Uterus (tissue), 4 donors: ENCODE data around the gene MAML2. TPM values are rescaled to one million over a fixed set of nuclear protein-coding genes. Genes with fewer than 3 reads are reported as not detected.

Experiments used
- DNase-seq, 2 donors: peaks; one replicate each; pipeline ENCODE4 v3.0.0-alpha.2; 2019 to 2020
- H3K27ac ChIP-seq, 2 donors: fragments of 200-600 bp; sonication (generic); 1 replicate in 1 of 2; 2 replicates in 1 of 2; pipeline ENCODE4 v1.5.1; 2016 to 2018
- H3K27me3 ChIP-seq, 2 donors: fragments of 200-600 bp; sonication (generic); one replicate each; pipeline ENCODE4 v1.5.1; 2018 to 2019; ENCODE audit warnings: control low read depth in 1 of 2
- H3K36me3 ChIP-seq, 2 donors: fragments of 200-600 bp; sonication (generic); one replicate each; pipeline ENCODE4 v1.5.1; 2019; ENCODE audit warnings: control low read depth in 1 of 2
- H3K4me1 ChIP-seq, 2 donors: fragments of 200-600 bp; sonication (generic); one replicate each; pipeline ENCODE4 v1.5.1; 2018 to 2019; ENCODE audit warnings: control low read depth in 1 of 2
- H3K4me3 ChIP-seq, 2 donors: fragments of 200-600 bp; sonication (generic); 1 replicate in 1 of 2; 2 replicates in 1 of 2; pipeline ENCODE4 v1.5.1; 2018 to 2019; ENCODE audit warnings: mild to moderate bottlenecking in 1 of 2
- H3K9me3 ChIP-seq, 2 donors: fragments of 200-600 bp; sonication (generic); one replicate each; pipeline ENCODE4 v1.5.1; 2019; ENCODE audit warnings: control low read depth in 1 of 2
- CTCF ChIP-seq, 4 experiments: fragments of 200-600 bp in 2 of 4; fragments of 450-650 bp in 2 of 4; sonication (generic) in 2 of 4; IDR thresholded peaks; one replicate each; pipeline ENCODE4 v1.5.1; 2016 to 2019; ENCODE audit warnings: antibody characterized with exemption in 4 of 4, mild to moderate bottlenecking in 2 of 4, moderate library complexity in 1 of 4
- POLR2A ChIP-seq, 2 donors: fragments of 450-650 bp; IDR thresholded peaks; one replicate each; pipeline ENCODE4 v1.6.1; 2016; ENCODE audit warnings: antibody characterized with exemption in 2 of 2, mild to moderate bottlenecking in 1 of 2, moderate library complexity in 1 of 2
- intact Hi-C: fragments of 100-400 bp; cut with DNase I; formaldehyde crosslinking; loops from one replicate; pipeline ENCODE4 v1.15.1; 2023; ENCODE audit warnings: low total_unique reads
- total RNA-seq, 4 donors: library from RNA; depleted of rRNA in 3 of 4; stranded (reverse); fragments of >200 nt in 3 of 4; gene quantifications; one replicate each; pipeline versions ENCODE4 v1.1.0 to v1.2.4, GENCODE V29; 2014 to 2023
- donor health status: DM: yes; HTN: yes; CAD: no.

Gene MAML2
- total RNA-seq, 4 donors from 2014 or later: 8.2 to 35.9 (median 19.8) TPM

- no peaks in the 10 kb centered on the region for H3K36me3 ChIP-seq
- H3K4me1 ChIP-seq: no peaks in the 10 kb centered on the region
- intact Hi-C loops: no loop called here
- no peak for DNase-seq
- H3K27ac ChIP-seq: no peak overlapping the region
- H3K9me3 ChIP-seq: no peaks in the 10 kb centered on the region
- TF ChIP-seq CTCF (IDR thresholded peaks at IDR 0.05) (no peak), POLR2A (IDR thresholded peaks at IDR 0.05) (no peak)
- no peak overlapping the region for H3K4me3 ChIP-seq
- no peaks in the 10 kb centered on the region for H3K27me3 ChIP-seq
Measured at GRCh38 chr11:96127596-96127959, 215.4 kb downstream of the MAML2 start.

- H3K27ac ChIP-seq: no peak overlapping the region
- intact Hi-C loops: no loop called here
- no peaks in the 10 kb centered on the region for H3K27me3 ChIP-seq
- no peak for DNase-seq
- H3K36me3 ChIP-seq: no peaks in the 10 kb centered on the region
- TF ChIP-seq POLR2A (IDR thresholded peaks at IDR 0.05): no peak
- no peak for TF ChIP-seq CTCF (IDR thresholded peaks at IDR 0.05)
- H3K4me1 ChIP-seq: no peaks in the 10 kb centered on the region
- H3K4me3 ChIP-seq: no peak overlapping the region
- no peaks in the 10 kb centered on the region for H3K9me3 ChIP-seq
Measured at GRCh38 chr11:96126917-96127595, 215.9 kb downstream of the MAML2 start.

- Histone ChIP-seq H3K9me3 (no peaks in the 10 kb centered on the region), H3K4me3 (no peak overlapping the region), H3K27ac (no peak overlapping the region), H3K27me3 (no peaks in the 10 kb centered on the region), H3K36me3 (no peaks in the 10 kb centered on the region), H3K4me1 (no peaks in the 10 kb centered on the region)
- TF ChIP-seq CTCF (IDR thresholded peaks at IDR 0.05): no peak
- no peak for TF ChIP-seq POLR2A (IDR thresholded peaks at IDR 0.05)
- DNase-seq: no peak
- intact Hi-C loops: no loop called here
Measured at GRCh38 chr11:96125400-96125799, 217.6 kb downstream of the MAML2 start.

- DNase-seq: no peak
- H3K27ac ChIP-seq: no peak overlapping the region
- intact Hi-C loops: no loop called here
- H3K36me3 ChIP-seq: no peaks in the 10 kb centered on the region
- no peak for TF ChIP-seq POLR2A (IDR thresholded peaks at IDR 0.05)
- H3K4me3 ChIP-seq: no peak overlapping the region
- no peaks in the 10 kb centered on the region for H3K9me3 ChIP-seq
- H3K27me3 ChIP-seq: no peaks in the 10 kb centered on the region
- H3K4me1 ChIP-seq: no peaks in the 10 kb centered on the region
Measured at GRCh38 chr11:96124155-96124554, 218.8 kb downstream of the MAML2 start.

GRCh38 chr11:96123301-96123700 lies 219.7 kb downstream of the MAML2 start:
- Histone ChIP-seq H3K4me3 (no peak overlapping the region), H3K9me3 (no peaks in the 10 kb centered on the region), H3K36me3 (no peaks in the 10 kb centered on the region), H3K27ac (no peak overlapping the region), H3K4me1 (no peaks in the 10 kb centered on the region), H3K27me3 (no peaks in the 10 kb centered on the region)
- TF ChIP-seq CTCF (IDR thresholded peaks at IDR 0.05): no peak
- TF ChIP-seq POLR2A (IDR thresholded peaks at IDR 0.05): no peak
- intact Hi-C loops: no loop called here
- DNase-seq: no peak
